ENCODE results near the gene SLC39A11. TPM values are rescaled to one million over a fixed set of nuclear protein-coding genes. Genes with fewer than 3 reads are reported as not detected.

SLC39A11 gene
- total RNA-seq, 1 donor from 2014 or later = 5.5 TPM

DNA sequence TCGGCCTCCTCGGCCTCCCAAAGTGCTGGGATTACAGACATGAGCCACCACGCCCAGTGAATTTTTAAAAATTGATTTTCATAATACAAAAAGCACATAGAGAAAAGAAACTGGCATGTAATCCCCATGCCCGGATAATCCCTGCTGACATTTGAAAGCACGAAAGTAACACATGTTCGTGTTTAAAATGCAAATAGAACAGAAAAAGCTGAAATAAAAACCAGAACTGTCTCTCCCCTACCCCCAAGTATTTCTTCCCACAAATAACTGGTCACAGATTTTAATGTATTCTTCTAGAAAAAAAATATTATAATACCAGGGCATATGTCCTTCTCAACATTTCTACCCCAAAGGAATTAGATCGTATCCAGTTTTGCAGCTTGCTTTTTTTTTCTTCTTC is 222.9 kb downstream of the SLC39A11 start:
- H3K9me3 ChIP-seq (ENCODE audit: low read depth) = peaks cover 7% of the 10 kb centered on the region
- Mint-ChIP-seq H3K27me3 (ENCODE audit: insufficient read depth, low read depth) (peaks cover 8% of the 10 kb centered on the region), H3K4me1 (no peaks in the 10 kb centered on the region), H3K27ac (no peak overlapping the region), H3K9me3 (peaks cover 6% of the 10 kb centered on the region), H3K36me3 (peaks cover 2% of the 10 kb centered on the region), H3K4me3 (no peak overlapping the region)
- H4K20me1 ChIP-seq (ENCODE audit: low read depth) = no peaks in the 10 kb centered on the region
- H3K4me1 ChIP-seq = no peaks in the 10 kb centered on the region
- H3K36me3 ChIP-seq = no peaks in the 10 kb centered on the region
- H3K79me2 ChIP-seq (ENCODE audit: low read depth) = no peaks in the 10 kb centered on the region
- H3K27ac ChIP-seq = no peak overlapping the region
- TF ChIP-seq EZH2 (IDR thresholded peaks at IDR 0.05) (no peak), EZH2phosphoT487 (IDR thresholded peaks at IDR 0.05) (no peak)
- TF ChIP-seq, protein P1, sequence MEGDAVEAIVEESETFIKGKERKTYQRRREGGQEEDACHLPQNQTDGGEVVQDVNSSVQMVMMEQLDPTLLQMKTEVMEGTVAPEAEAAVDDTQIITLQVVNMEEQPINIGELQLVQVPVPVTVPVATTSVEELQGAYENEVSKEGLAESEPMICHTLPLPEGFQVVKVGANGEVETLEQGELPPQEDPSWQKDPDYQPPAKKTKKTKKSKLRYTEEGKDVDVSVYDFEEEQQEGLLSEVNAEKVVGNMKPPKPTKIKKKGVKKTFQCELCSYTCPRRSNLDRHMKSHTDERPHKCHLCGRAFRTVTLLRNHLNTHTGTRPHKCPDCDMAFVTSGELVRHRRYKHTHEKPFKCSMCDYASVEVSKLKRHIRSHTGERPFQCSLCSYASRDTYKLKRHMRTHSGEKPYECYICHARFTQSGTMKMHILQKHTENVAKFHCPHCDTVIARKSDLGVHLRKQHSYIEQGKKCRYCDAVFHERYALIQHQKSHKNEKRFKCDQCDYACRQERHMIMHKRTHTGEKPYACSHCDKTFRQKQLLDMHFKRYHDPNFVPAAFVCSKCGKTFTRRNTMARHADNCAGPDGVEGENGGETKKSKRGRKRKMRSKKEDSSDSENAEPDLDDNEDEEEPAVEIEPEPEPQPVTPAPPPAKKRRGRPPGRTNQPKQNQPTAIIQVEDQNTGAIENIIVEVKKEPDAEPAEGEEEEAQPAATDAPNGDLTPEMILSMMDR (IDR thresholded peaks at IDR 0.05) = no peak
- no peak for DNase-seq (ENCODE audit: low spot score)
- no peaks in the 10 kb centered on the region for H3F3A ChIP-seq (ENCODE audit: low read depth)
- no peak overlapping the region for H3K4me2 ChIP-seq
- H3K27me3 ChIP-seq = no peaks in the 10 kb centered on the region
- H2AFZ ChIP-seq (replicated peaks) = no peak overlapping the region
- H3K9ac ChIP-seq = no peak overlapping the region
- no peak overlapping the region for H3K4me3 ChIP-seq

DNA sequence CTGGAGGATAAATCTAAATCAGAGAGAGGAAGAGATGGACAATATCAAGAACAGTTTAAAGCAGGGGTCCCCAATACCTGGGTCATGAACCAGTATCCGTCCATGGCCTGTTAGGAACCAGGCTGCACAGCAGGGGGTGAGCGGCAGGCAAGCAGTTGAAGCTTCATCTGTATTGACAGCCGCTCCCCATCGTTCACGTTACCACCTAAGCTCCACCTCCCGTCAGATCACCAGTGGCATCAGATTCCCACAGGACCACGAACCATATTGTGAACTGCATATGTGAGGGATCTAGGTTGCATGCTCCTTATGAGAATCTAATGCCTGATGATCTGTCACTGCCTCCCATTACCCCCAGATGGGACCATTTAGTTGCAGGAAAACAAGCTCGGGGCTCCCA is 226.5 kb downstream of the SLC39A11 start:
- no peaks in the 10 kb centered on the region for H3K79me2 ChIP-seq (ENCODE audit: low read depth)
- H3K27ac ChIP-seq = no peak overlapping the region
- no peaks in the 10 kb centered on the region for H3K36me3 ChIP-seq
- no peaks in the 10 kb centered on the region for H3K27me3 ChIP-seq
- TF ChIP-seq EZH2 (IDR thresholded peaks at IDR 0.05) = no peak
- TF ChIP-seq EZH2phosphoT487 (IDR thresholded peaks at IDR 0.05) = no peak
- TF ChIP-seq, protein P1 (IDR thresholded peaks at IDR 0.05) = no peak
- H3K4me1 ChIP-seq = peaks cover 18% of the 10 kb centered on the region
- no peaks in the 10 kb centered on the region for H4K20me1 ChIP-seq (ENCODE audit: low read depth)
- peaks cover 22% of the 10 kb centered on the region for H3K4me1 Mint-ChIP-seq
- H3K36me3 Mint-ChIP-seq = peaks cover 2% of the 10 kb centered on the region
- H3K4me2 ChIP-seq = no peak overlapping the region
- no peak overlapping the region for H3K27ac Mint-ChIP-seq
- peaks cover 5% of the 10 kb centered on the region for H3K27me3 Mint-ChIP-seq (ENCODE audit: insufficient read depth, low read depth)
- H3K4me3 ChIP-seq = no peak overlapping the region
- H3K9ac ChIP-seq = no peak overlapping the region
- H3K9me3 ChIP-seq (ENCODE audit: low read depth) = peaks cover 7% of the 10 kb centered on the region
- peaks cover 9% of the 10 kb centered on the region for H3F3A ChIP-seq (ENCODE audit: low read depth)
- H2AFZ ChIP-seq (replicated peaks) = no peak overlapping the region
- no peak for DNase-seq (ENCODE audit: low spot score)
- no peak overlapping the region for H3K4me3 Mint-ChIP-seq
- peaks cover 6% of the 10 kb centered on the region for H3K9me3 Mint-ChIP-seq

DNA sequence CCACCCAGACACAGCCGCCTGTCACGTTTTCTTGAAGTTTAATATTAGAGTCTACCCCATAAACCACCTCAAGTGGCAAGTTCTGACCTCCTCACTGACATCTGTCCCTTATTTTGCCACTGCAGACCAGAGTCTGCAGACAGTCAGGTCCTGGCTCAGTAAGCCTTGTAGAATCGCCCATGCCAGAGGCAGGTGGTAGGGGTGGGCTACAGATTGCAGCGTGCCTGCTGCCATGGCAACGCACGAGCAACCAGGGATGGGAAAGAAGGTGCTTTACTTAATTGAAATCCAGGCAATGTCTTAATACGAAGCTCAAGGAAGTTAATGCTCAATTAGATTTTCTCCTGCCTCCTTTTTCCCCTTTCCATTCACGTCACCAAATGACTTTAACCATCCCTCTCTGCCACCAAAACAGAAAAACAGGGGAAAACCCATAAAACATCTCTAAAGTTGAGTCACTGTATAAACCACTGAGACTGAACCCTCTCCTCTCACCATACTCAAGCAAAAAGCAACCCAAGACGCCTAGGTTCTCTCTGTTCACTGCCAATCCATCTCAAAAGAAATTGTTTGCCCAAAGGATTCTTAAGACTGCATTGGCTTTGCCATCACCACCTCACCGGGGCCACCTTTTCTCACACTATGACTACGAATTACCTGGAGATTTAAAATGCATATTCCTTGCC is 228.8 kb downstream of the SLC39A11 start:
- H3K27ac Mint-ChIP-seq = no peak overlapping the region

More for the DNA sequence above, 228.8 kb downstream of the SLC39A11 start:
- no peak overlapping the region for H3K4me3 ChIP-seq
- H2AFZ ChIP-seq (replicated peaks) = no peak overlapping the region
- H3K27me3 ChIP-seq = no peaks in the 10 kb centered on the region
- peaks cover 9% of the 10 kb centered on the region for H3F3A ChIP-seq (ENCODE audit: low read depth)
- no peak overlapping the region for H3K9ac ChIP-seq
- Mint-ChIP-seq H3K4me1 (peaks cover 26% of the 10 kb centered on the region), H3K27me3 (ENCODE audit: insufficient read depth, low read depth) (peaks cover 3% of the 10 kb centered on the region), H3K36me3 (peaks cover 2% of the 10 kb centered on the region), H3K9me3 (peaks cover 10% of the 10 kb centered on the region), H3K4me3 (no peak overlapping the region)
- TF ChIP-seq EZH2phosphoT487 (IDR thresholded peaks at IDR 0.05) (no peak), EZH2 (IDR thresholded peaks at IDR 0.05) (no peak)
- TF ChIP-seq, protein P1 (IDR thresholded peaks at IDR 0.05) = no peak
- no peak overlapping the region for H3K27ac ChIP-seq
- H3K79me2 ChIP-seq (ENCODE audit: low read depth) = no peaks in the 10 kb centered on the region
- peak; percentile 18 for DNase-seq (ENCODE audit: low spot score)
- no peaks in the 10 kb centered on the region for H3K36me3 ChIP-seq
- peaks cover 7% of the 10 kb centered on the region for H3K9me3 ChIP-seq (ENCODE audit: low read depth)
- H3K4me2 ChIP-seq = no peak overlapping the region
- H4K20me1 ChIP-seq (ENCODE audit: low read depth) = no peaks in the 10 kb centered on the region
- peaks cover 18% of the 10 kb centered on the region for H3K4me1 ChIP-seq
